NCI-H748 (cell line): ENCODE data around the gene SEMA6A.

Experiments
- DNase-seq: peaks from one replicate; lab custom pipeline; 2025; ENCODE audit not compliant: unreplicated experiment; lab: John Stamatoyannopoulos, UW

Gene SEMA6A

GRCh38 chr5:116498503-116499048 is 76.0 kb downstream of the SEMA6A start:
- no peak for DNase-seq

- DNase-seq = peak; percentile 31
Measured at GRCh38 chr5:116497631-116498030, 77.0 kb downstream of the SEMA6A start.

GRCh38 chr5:116495786-116496357 is 78.8 kb downstream of the SEMA6A start:
- DNase-seq = peak; percentile 26

GRCh38 chr5:116494784-116495450 is 79.7 kb downstream of the SEMA6A start:
- DNase-seq = peak; percentile 92

GRCh38 chr5:116492776-116493175 is 81.8 kb downstream of the SEMA6A start:
- DNase-seq = no peak

- DNase-seq = no peak
Measured at GRCh38 chr5:116492016-116492623, 82.5 kb downstream of the SEMA6A start.

GRCh38 chr5:116488356-116489041 is 86.1 kb downstream of the SEMA6A start:
- DNase-seq = no peak

- peak; percentile 54 for DNase-seq
Measured at GRCh38 chr5:116487045-116487444, 87.6 kb downstream of the SEMA6A start.

GRCh38 chr5:116486588-116486987 is 88.0 kb downstream of the SEMA6A start:
- peak; percentile 97 for DNase-seq

- no peak for DNase-seq
Measured at GRCh38 chr5:116484645-116485044, 90.0 kb downstream of the SEMA6A start.

GRCh38 chr5:116482394-116482793 is 92.2 kb downstream of the SEMA6A start:
- no peak for DNase-seq

- DNase-seq = no peak
Measured at GRCh38 chr5:116480894-116481510, 93.6 kb downstream of the SEMA6A start.

GRCh38 chr5:116479776-116480675 is 94.6 kb downstream of the SEMA6A start:
- DNase-seq = no peak

GRCh38 chr5:116478491-116478890 is 96.1 kb downstream of the SEMA6A start:
- DNase-seq = no peak

- peak; percentile 84 for DNase-seq
Measured at GRCh38 chr5:116476897-116477537, 97.6 kb downstream of the SEMA6A start.

- no peak for DNase-seq
Measured at GRCh38 chr5:116475338-116475737, 99.3 kb downstream of the SEMA6A start.

GRCh38 chr5:116473706-116474105 is 100.9 kb downstream of the SEMA6A start:
- DNase-seq = no peak

- DNase-seq = no peak
Measured at GRCh38 chr5:116472274-116472673, 102.3 kb downstream of the SEMA6A start.

- no peak for DNase-seq
Measured at GRCh38 chr5:116469631-116470030, 105.0 kb downstream of the SEMA6A start.

- no peak for DNase-seq
Measured at GRCh38 chr5:116468583-116468982, 106.0 kb downstream of the SEMA6A start.
